Hippocampal formation (tissue), 2 donors: ENCODE measurements around the gene CCR8.
"Not testable (repeated sequence)": the region's sequence is repeated elsewhere in the genome, so short reads cannot be mapped to it uniquely, and the experiment has no call there.

ENCODE experiments used
- DNase-seq, 2 donors: peaks; one replicate each; lab custom pipeline; 2025; lab: John Stamatoyannopoulos, UW

Gene CCR8

DNA sequence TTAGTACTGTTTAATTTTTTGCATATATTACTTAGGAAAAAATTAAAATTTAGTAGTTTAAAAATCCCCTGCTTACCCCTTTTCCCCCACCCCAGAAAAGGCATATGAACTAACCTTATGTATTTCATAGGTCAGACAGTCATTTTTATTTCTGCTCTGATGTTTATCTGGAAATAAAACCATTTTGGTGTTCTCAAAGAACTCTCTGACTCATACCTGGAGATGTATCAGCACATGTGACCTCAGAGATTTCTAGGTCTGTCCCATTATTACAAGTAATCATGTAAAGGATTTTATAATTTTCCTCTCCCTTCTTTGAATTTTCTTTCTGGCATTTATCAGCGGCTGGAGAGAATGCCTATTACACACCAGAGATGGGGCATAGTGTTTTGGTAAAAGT, 14.1 kb upstream of the CCR8 start:
- DNase-seq: no peak

- no peak for DNase-seq
These were observed 11.8 kb upstream of the CCR8 start for GRCh38 chr3:39317571-39318169.

DNA sequence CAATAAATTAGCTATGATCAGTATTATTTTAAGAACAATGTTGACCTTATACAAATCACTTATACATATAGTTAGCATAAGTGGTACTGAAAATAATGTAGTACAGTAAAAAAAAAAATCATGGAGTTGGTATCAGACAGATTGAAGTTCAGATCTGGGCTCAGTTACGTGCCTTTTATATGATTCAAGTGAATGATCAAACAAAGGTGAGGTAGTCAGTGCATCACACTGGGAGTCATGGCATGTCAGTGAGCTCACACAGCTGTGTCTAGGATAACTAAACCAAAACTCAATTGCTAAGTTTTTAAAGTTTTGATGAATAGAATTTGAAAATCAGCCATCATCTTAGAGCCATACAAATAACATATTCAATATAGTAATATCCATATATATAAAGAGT, 11.2 kb upstream of the CCR8 start:
- DNase-seq: no peak

DNA sequence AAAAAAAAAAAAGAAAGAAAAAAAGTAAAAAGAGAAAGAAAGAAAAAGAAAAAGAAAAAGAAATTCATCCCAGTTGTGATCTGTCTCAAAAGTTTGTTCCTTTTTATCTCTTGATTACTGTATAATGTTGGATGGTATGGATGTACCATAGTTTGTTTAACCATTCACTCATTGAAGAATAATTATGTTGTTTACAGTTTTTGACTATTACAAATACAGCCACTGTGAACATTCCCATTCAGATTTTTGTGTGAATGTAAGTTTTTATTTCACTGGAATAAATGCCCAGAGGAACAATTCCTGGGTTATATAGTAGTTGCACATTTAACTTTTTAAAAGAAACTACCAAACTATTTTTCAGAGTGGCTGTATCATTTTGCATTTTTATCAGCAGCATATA, 10.3 kb upstream of the CCR8 start:
- DNase-seq: no peak

GRCh38 chr3:39321574-39321983, 7.9 kb upstream of the CCR8 start:
- not testable (repeated sequence) for DNase-seq

DNA sequence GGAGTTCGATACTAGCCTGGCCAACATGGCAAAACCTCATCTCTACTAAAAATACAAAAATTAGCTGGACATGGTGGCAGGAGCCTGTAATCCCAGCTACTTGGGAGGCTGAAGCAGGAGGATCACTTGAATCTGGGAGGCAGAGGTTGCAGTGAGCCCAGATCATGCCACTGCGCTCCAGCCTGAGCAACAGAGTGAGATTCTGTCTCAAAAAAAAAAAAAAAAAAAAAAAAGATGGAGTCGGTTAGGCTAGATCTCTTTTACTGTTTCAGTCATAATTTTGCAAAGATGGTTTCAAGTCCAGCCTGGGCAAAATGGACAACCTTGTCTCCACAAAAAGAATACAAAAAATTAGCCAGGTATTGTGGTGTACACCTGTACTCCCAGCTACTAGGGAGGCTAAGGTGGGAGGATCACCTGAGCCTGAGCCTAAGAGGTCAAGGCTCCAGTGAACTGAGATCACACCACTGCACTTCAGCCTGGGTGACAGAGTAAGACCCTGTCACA, 7.2 kb upstream of the CCR8 start:
- not testable (repeated sequence) for DNase-seq

- no peak for DNase-seq
These were observed 6.6 kb upstream of the CCR8 start for GRCh38 chr3:39322936-39323335.

DNA sequence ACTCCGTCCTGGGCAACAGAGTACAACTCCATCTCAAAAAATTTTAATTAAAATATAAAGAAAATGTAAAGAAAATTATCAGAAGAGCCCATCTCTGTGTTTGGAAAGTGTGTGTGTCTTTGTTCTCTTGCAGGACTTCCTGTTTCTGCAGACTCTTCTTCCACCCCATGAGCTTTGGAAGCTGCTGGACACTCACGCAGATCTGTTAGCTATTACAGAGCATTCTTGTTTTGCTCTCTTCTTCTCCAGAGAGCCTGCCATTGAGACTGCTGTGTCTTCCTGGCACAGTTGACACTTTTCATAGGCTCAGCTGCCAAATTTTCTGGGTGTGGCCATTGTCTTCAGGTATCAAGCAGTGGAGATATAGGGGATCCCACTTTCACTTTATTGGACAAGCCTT, 6.0 kb upstream of the CCR8 start:
- DNase-seq: no peak

DNA sequence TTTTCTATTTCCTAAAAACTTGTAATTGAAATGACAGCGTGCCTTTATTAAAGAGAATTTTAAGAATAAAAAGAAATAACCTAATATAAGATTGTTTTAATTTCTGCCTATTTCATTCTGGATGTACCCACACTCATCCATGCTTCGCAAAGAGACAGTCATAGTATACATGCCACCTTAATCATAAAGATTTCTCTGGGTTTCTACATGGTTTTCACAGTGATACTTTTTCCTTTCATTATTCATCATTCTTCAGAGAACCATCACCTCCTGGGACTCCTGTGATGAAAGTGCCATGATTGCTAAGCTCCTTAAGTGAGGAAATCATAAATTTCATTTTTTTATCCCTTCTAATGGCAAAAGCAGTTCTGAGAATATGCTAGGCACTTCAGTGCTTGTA, 4.3 kb upstream of the CCR8 start:
- DNase-seq: no peak

- DNase-seq: no peak
These were observed 2.3 kb upstream of the CCR8 start for GRCh38 chr3:39327053-39327745.

- DNase-seq: no peak
These were observed 1.7 kb upstream of the CCR8 start for GRCh38 chr3:39327746-39328349.

DNA sequence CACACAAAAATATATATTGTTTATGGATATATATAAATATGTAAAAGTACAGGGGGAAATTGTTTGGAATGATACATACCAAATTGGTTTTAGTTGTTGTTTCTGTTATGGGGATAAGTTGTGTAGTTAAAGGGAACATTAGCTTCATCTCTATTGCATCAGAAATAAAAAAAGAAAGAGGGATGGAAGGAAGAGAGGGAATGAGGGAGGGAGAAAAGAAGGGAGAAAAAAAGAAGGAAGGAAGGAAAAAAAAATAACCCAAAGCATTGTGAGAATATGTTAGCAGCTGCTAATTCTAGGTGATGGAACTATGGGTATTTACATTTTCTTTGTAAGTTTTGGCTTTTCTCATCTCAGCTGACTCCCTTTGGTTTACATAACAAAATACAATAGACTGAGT, 1.3 kb downstream of the CCR8 start:
- no peak for DNase-seq

- no peak for DNase-seq
These were observed 3.0 kb downstream of the CCR8 start for GRCh38 chr3:39332525-39332924.

- DNase-seq: no peak
These were observed 4.1 kb downstream of the CCR8 start for GRCh38 chr3:39333607-39334006.

- DNase-seq: no peak
These were observed 4.7 kb downstream of the CCR8 start for GRCh38 chr3:39334205-39334604.

DNA sequence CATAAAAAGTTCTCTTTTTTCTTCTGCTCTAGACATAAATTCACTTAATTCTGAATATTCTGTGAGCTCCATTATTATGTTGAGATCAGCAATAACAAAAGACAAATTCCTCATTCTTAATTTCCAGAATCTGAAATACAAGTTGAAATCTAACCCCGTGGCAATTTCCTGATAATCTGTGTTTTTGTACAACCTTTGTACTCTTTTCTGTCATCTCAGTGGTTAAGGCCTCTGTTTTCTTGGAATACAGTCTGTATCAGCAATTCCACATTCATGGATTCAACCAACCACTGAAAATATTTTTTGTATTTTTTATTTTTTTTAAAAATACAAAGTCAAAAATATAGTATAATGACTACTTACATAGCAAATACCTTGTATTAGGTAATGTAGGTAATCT, 8.7 kb downstream of the CCR8 start:
- DNase-seq: no peak

- no peak for DNase-seq
These were observed 9.6 kb downstream of the CCR8 start for GRCh38 chr3:39339086-39339485.

- DNase-seq: no peak
These were observed 13.7 kb downstream of the CCR8 start for GRCh38 chr3:39343076-39343717.

DNA sequence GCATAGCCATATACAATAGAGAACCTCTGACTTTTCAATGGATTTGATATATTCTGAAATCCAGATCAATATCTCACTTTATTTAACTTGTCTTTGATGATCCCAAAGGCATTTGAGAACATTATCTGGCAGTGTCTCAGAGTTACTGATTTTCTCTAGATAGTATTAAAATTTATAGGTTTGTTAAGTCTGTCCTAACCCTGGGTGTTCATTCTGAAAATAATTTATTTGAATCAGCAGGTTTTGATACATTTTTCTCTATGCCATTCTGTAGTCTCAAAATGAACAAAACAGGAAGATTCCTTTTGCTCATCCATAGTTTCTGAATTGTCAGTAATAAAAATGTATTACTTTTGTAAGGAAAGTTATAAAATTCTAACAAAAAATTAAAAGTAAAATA, 14.3 kb downstream of the CCR8 start:
- DNase-seq: no peak

- no peak for DNase-seq
These were observed 15.3 kb downstream of the CCR8 start for GRCh38 chr3:39344746-39345344.

DNA sequence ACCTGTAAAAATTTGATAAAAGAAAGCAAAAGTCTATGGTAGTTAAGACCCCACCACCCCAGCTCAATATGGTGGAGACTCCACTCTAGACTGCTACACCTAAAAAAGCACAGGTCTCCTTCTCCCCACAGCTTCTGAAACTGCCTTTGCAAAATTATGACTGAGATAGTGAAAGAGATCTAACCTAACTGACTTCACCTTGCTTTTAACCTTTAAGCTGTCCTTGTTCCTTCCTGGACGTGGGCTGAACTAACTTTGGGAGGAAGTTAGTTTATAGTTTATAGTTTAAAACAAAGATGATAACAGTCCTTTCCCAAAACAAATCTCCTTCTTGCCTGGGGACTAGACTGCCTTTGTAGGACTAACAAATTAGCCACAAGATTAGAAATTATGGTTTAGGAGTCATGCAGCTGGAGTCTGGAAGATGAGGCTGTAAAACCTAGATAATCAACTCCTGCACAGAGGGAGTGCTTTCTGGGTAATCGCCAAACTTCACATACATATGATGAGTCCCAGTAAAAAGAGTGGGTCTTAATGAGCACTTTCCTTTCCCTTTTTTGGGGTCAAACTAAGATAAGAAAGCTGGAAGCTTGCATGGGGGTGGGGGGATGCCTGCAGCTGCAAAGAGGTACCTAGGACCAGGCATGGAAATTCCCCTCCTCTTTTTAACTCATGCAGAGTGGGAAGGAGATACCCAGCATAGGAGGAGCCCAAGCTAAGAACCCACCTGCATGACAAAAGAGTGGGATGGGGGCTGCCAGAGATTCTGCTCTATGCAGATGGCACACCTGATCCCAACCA, 17.5 kb downstream of the CCR8 start:
- no peak for DNase-seq

- DNase-seq: no peak
These were observed 18.0 kb downstream of the CCR8 start for GRCh38 chr3:39347586-39347876.
